Measurements from ENCODE around the gene AP5Z1. TPM values are rescaled to one million over a fixed set of nuclear protein-coding genes. Genes with fewer than 3 reads are reported as not detected.

Gene AP5Z1
- total RNA-seq, 1 donor from 2014 or later, result 88.6 TPM

DNA sequence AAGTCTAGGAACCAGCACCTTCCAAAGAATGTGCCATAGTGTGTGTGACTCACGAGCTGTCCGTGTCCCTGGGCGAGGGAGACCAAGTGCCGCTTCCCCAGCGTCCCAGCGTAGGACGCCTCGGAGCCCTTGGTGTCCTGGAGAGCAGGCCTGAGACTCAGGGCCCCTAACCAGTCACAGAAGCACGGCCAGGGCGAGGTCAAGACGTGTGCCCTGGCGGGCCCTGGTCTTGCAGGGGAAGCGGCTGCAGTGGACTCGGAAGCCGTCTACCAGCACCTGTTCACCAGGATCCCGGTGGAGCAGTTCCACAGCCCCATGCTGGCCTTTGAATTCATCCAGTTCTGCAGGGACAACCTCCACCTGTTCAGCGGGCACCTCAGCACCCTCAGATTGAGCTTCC lies 10.6 kb downstream of the AP5Z1 start:
- peaks cover 20% of the 10 kb centered on the region for H3K36me3 Mint-ChIP-seq (ENCODE audit: low read depth, unreplicated experiment)
- TF ChIP-seq, protein P1, sequence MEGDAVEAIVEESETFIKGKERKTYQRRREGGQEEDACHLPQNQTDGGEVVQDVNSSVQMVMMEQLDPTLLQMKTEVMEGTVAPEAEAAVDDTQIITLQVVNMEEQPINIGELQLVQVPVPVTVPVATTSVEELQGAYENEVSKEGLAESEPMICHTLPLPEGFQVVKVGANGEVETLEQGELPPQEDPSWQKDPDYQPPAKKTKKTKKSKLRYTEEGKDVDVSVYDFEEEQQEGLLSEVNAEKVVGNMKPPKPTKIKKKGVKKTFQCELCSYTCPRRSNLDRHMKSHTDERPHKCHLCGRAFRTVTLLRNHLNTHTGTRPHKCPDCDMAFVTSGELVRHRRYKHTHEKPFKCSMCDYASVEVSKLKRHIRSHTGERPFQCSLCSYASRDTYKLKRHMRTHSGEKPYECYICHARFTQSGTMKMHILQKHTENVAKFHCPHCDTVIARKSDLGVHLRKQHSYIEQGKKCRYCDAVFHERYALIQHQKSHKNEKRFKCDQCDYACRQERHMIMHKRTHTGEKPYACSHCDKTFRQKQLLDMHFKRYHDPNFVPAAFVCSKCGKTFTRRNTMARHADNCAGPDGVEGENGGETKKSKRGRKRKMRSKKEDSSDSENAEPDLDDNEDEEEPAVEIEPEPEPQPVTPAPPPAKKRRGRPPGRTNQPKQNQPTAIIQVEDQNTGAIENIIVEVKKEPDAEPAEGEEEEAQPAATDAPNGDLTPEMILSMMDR (IDR thresholded peaks at IDR 0.05; ENCODE audit: unreplicated experiment), result no peak
- H3K4me3 Mint-ChIP-seq (ENCODE audit: unreplicated experiment), result peak overlapping the region; percentile 62
- H3K27me3 Mint-ChIP-seq (ENCODE audit: unreplicated experiment), result peaks cover 8% of the 10 kb centered on the region
- H3K4me1 Mint-ChIP-seq (ENCODE audit: unreplicated experiment), result no peaks in the 10 kb centered on the region
- DNase-seq (ENCODE audit: low spot score), result no peak
- H3K9me3 Mint-ChIP-seq (ENCODE audit: unreplicated experiment), result no peaks in the 10 kb centered on the region
- no peak overlapping the region for H3K27ac Mint-ChIP-seq (ENCODE audit: unreplicated experiment)

DNA sequence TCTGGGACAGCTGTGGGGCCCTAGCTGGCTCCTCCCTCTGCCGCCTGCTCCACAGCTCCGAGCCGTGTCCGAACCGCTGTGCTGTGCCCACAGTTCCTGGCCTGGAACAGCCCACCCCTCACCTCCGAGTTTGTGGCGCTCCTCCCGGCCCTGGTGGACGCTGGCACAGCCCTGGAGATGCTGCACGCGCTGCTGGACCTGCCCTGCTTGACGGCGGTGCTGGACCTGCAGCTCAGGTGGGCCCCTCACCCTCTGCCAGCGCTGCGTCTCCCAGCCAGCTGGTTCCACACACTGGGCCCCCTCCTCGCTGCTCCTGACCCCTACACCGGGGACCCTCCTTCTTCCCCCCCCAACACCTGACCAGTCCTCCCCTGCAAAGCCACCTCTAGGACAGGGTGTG lies 12.1 kb downstream of the AP5Z1 start:
- no peak for DNase-seq (ENCODE audit: low spot score)
- Mint-ChIP-seq H3K4me3 (ENCODE audit: unreplicated experiment) (no peak overlapping the region), H3K27me3 (ENCODE audit: unreplicated experiment) (peaks cover 4% of the 10 kb centered on the region), H3K4me1 (ENCODE audit: unreplicated experiment) (no peaks in the 10 kb centered on the region), H3K27ac (ENCODE audit: unreplicated experiment) (no peak overlapping the region), H3K36me3 (ENCODE audit: low read depth, unreplicated experiment) (peaks cover 10% of the 10 kb centered on the region), H3K9me3 (ENCODE audit: unreplicated experiment) (no peaks in the 10 kb centered on the region)
- TF ChIP-seq, protein P1 (IDR thresholded peaks at IDR 0.05; ENCODE audit: unreplicated experiment), result no peak

DNA sequence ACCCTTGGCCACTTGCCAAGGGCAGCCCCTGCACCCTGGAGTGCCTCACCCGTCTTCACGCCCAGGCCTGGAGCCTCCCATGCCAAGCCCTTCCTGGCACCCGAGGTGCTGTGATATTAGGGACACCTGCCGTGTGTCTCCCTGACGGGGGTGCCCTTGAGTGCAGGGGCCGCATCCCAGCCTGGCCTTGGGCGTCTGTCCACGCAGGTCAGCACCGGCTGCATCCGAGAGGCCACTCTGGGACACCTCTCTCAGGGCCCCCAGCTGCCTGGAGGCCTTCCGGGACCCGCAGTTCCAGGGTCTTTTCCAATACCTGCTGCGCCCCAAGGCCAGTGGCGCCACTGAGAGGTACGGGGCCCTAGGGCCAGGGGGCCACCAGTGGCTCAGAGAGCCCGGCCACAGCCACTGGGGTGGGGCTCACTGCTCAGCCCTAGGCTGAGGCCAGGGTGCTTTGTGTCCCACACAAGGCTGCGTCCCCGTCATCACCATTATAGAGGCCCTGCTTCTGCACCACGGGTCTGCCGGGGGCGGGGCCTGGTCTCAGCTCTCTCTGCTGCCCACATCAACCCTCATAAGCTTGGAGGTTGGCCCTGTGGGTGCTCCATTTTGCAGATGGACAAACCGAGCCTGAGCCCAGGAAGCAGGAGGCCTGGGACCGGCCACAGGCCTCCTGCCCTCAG lies 12.7 kb downstream of the AP5Z1 start:
- Mint-ChIP-seq H3K27ac (ENCODE audit: unreplicated experiment) (no peak overlapping the region), H3K9me3 (ENCODE audit: unreplicated experiment) (no peaks in the 10 kb centered on the region), H3K36me3 (ENCODE audit: low read depth, unreplicated experiment) (peaks cover 9% of the 10 kb centered on the region), H3K27me3 (ENCODE audit: unreplicated experiment) (peaks cover 4% of the 10 kb centered on the region), H3K4me3 (ENCODE audit: unreplicated experiment) (no peak overlapping the region), H3K4me1 (ENCODE audit: unreplicated experiment) (no peaks in the 10 kb centered on the region)
- TF ChIP-seq, protein P1 (IDR thresholded peaks at IDR 0.05; ENCODE audit: unreplicated experiment), result no peak
- DNase-seq (ENCODE audit: low spot score), result no peak

DNA sequence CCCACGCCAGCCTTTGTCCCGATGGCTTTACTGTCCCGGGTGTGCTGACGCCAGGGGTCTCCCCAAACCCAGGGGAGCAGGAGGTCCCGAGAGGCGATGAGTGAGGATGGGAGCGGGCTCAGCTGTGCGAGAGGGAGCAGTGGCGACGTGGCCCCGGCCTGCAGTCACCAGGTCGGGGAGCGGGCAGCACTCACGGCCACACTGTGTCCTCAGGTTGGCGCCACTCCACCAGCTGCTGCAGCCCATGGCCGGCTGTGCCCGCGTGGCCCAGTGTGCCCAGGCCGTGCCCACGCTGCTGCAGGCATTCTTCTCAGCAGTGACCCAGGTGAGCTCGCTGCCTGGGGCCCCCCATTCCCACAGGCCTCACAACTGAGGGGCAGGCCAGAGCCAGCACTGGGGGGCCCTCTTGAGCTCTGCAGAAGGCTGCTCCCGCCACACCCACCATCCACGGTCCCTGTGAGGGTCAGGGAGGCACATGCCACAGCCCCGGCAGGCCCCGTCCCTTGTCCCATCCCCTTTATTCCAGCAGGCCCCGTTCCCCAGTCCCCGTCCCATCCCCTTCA lies 13.3 kb downstream of the AP5Z1 start:
- H3K4me1 Mint-ChIP-seq (ENCODE audit: unreplicated experiment), result no peaks in the 10 kb centered on the region
- H3K27ac Mint-ChIP-seq (ENCODE audit: unreplicated experiment), result no peak overlapping the region
- peaks cover 9% of the 10 kb centered on the region for H3K36me3 Mint-ChIP-seq (ENCODE audit: low read depth, unreplicated experiment)
- no peaks in the 10 kb centered on the region for H3K9me3 Mint-ChIP-seq (ENCODE audit: unreplicated experiment)
- H3K4me3 Mint-ChIP-seq (ENCODE audit: unreplicated experiment), result no peak overlapping the region
- TF ChIP-seq, protein P1 (IDR thresholded peaks at IDR 0.05; ENCODE audit: unreplicated experiment), result no peak
- peaks cover 4% of the 10 kb centered on the region for H3K27me3 Mint-ChIP-seq (ENCODE audit: unreplicated experiment)
- DNase-seq (ENCODE audit: low spot score), result no peak

Data from endothelial cell (in vitro differentiated cells).